ENCODE measurements around the gene YWHAG. TPM values are rescaled to one million over a fixed set of nuclear protein-coding genes. Genes with fewer than 3 reads are reported as not detected.
A peak's percentile ranks its signal among the peaks of the same experiment; 100 is the strongest.

YWHAG gene
- polyA plus RNA-seq, 1 of the 3 experiments (the other 2 are of a cell fraction) = 60.4 TPM

DNA sequence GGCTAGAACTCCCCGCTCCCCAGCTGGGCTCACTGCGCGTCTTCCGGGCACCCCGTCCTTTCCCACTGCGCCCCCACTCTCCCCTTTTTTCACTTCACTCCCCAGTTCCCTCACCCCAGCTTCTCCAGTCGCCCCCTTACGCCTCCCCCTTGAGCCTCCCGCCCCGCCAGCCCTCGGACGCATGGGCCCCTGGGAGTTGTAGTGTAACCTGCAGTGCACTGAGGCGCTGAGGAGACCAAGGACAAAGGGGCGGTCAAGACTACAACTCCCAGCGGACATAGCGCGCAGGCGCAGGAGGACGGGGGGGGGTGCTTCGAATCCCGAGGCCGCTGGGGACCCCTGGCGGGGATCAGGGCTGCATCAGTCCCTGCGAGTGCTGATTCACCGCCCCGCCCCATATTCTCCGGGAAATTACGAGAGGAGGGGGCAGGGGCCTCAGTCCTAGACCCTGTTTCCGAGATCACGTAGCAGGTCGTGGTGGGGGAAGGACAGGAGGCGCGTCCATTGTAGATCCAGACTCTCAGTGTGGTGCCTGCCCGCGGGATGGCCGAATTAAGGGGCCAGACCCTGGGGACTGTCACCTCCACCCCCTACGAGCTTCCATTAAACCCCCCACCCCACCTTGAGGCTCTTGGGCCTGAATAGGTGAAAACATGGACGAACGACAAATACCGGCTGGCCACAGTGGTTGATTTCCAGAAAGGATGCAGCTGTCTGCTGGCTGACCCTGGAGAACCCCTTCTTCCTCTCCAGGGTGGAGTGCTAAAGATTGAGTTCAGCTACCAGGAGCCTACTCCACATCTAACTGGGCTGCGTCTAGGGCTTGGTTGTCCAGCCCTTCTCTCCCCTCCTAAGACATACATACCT is 553 bp upstream of the YWHAG start (continued):
- TF ChIP-seq GABPA (IDR thresholded peaks at IDR 0.05; ENCODE audit: low read depth) (peak; percentile 38; the same call in 1 of the 2 replicates), RXRA (IDR thresholded peaks at IDR 0.05; ENCODE audit: borderline replicate concordance, low read depth) (no peak), TCF12 (IDR thresholded peaks at IDR 0.05) (no peak), FOXM1 (IDR thresholded peaks at IDR 0.05; ENCODE audit: low read depth) (no peak), MEF2A (IDR thresholded peaks at IDR 0.05; ENCODE audit: borderline replicate concordance, low read depth) (no peak), RAD21 (IDR thresholded peaks at IDR 0.05; ENCODE audit: low read length) (peak; percentile 73), EP300 (IDR thresholded peaks at IDR 0.05; ENCODE audit: borderline replicate concordance in 1 of 2, low read depth in 1 of 2, low read length in 1 of 2) (peak in 1 of 2 experiments; percentile 37; a peak in 1 of 4 replicates), YY1 (IDR thresholded peaks at IDR 0.05; ENCODE audit: low read depth) (peak; percentile 34; the same call in 1 of the 2 replicates), TEAD4 (IDR thresholded peaks at IDR 0.05; ENCODE audit: borderline replicate concordance, insufficient read depth) (no peak), SMC3 (IDR thresholded peaks at IDR 0.05; ENCODE audit: low read depth, low read length) (peak; percentile 68), NFIC (IDR thresholded peaks at IDR 0.05; ENCODE audit: borderline replicate concordance) (no peak), SIN3A (IDR thresholded peaks at IDR 0.05; ENCODE audit: borderline replicate concordance, low read depth, low read length) (0 out of 2 replicates have a peak, but pooled peaks have one; percentile 22), FOXJ3 (CRISPR knock-in tag; IDR thresholded peaks at IDR 0.05) (no peak), TAF1 (IDR thresholded peaks at IDR 0.05; ENCODE audit: borderline replicate concordance, low read depth, low read length) (no peak), RFX5 (IDR thresholded peaks at IDR 0.05; ENCODE audit: low read length) (no peak; the same call in 1 of the 2 replicates), FOSL2 (IDR thresholded peaks at IDR 0.05; ENCODE audit: borderline replicate concordance, low read depth) (peak; percentile 70)
- TF ChIP-seq, protein P1, sequence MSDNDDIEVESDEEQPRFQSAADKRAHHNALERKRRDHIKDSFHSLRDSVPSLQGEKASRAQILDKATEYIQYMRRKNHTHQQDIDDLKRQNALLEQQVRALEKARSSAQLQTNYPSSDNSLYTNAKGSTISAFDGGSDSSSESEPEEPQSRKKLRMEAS (IDR thresholded peaks at IDR 0.05; ENCODE audit: low read depth) = peak; percentile 55
- TF ChIP-seq, protein P2, sequence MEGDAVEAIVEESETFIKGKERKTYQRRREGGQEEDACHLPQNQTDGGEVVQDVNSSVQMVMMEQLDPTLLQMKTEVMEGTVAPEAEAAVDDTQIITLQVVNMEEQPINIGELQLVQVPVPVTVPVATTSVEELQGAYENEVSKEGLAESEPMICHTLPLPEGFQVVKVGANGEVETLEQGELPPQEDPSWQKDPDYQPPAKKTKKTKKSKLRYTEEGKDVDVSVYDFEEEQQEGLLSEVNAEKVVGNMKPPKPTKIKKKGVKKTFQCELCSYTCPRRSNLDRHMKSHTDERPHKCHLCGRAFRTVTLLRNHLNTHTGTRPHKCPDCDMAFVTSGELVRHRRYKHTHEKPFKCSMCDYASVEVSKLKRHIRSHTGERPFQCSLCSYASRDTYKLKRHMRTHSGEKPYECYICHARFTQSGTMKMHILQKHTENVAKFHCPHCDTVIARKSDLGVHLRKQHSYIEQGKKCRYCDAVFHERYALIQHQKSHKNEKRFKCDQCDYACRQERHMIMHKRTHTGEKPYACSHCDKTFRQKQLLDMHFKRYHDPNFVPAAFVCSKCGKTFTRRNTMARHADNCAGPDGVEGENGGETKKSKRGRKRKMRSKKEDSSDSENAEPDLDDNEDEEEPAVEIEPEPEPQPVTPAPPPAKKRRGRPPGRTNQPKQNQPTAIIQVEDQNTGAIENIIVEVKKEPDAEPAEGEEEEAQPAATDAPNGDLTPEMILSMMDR (IDR thresholded peaks at IDR 0.05) = peak; percentile 90
- TF ChIP-seq, protein P3, sequence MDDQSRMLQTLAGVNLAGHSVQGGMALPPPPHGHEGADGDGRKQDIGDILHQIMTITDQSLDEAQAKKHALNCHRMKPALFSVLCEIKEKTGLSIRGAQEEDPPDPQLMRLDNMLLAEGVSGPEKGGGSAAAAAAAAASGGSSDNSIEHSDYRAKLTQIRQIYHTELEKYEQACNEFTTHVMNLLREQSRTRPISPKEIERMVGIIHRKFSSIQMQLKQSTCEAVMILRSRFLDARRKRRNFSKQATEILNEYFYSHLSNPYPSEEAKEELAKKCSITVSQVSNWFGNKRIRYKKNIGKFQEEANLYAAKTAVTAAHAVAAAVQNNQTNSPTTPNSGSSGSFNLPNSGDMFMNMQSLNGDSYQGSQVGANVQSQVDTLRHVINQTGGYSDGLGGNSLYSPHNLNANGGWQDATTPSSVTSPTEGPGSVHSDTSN (IDR thresholded peaks at IDR 0.05) = no peak

Measured in SK-N-SH (cell line).